NB4 (cell line): Measurements from ENCODE around the gene PIK3R1.

Experiments
- CTCF ChIP-seq: IDR thresholded peaks from one replicate; pipeline ENCODE4 v1.5.1; 2012; ENCODE audit warnings: low read depth, low read length
- MAX ChIP-seq: IDR thresholded peaks from 2 replicates; pipeline ENCODE4 v1.6.1; 2011; ENCODE audit warnings: low read depth, low read length
- POLR2A ChIP-seq: IDR thresholded peaks from 2 replicates; pipeline ENCODE4 v1.6.1; 2011; ENCODE audit warnings: mild to moderate bottlenecking; ENCODE audit not compliant: insufficient read length; ENCODE audit errors: extremely low read depth

GRCh38 chr5:68176253-68176652 lies 39.3 kb upstream of the PIK3R1 start:
- TF ChIP-seq POLR2A (no peak), CTCF (no peak), MAX (no peak)
